ENCODE results near the gene AMOTL1. TPM values are rescaled to one million over a fixed set of nuclear protein-coding genes. Genes with fewer than 3 reads are reported as not detected.

Gene AMOTL1
- total and polyA plus RNA-seq, 11 donors = 6.2 to 76.0 (median 50.9) TPM

DNA sequence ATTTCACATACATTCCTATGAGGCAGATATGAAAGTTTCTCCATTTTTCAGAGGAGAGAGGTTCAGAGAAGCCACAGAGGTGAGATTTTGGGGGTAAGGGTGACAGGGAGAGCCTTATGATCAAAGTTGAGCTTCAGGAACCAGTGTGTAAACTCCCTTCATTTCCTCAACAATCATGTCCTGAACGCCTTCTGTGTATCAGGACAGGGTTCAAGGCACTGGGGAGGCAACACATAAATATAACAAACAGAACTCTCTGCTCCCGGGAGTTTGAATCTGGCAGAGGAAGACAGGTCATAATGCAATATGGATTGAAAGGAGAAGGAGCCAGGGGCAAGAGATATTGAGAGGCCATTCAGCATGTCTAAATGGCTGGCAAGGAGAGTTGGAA is 28.0 kb downstream of the AMOTL1 start:
- Histone ChIP-seq H3K9me3 (no peaks in the 10 kb centered on the region), H3K27ac (peak overlapping the region in 1 of 12 donors; percentile 73), H3K36me3 (peaks cover 0 to 28% (median 17%) of the 10 kb centered on the region in 9 donors), H3K27me3 (no peaks in the 10 kb centered on the region), H3K4me3 (no peak overlapping the region), H3K4me1 (peaks cover 4 to 74% (median 43%) of the 10 kb centered on the region in 12 donors)
- intact Hi-C loops (cut with DNase I) = no loop called here
- no peak for TF ChIP-seq POLR2A (IDR thresholded peaks at IDR 0.05)
- TF ChIP-seq, protein P1, sequence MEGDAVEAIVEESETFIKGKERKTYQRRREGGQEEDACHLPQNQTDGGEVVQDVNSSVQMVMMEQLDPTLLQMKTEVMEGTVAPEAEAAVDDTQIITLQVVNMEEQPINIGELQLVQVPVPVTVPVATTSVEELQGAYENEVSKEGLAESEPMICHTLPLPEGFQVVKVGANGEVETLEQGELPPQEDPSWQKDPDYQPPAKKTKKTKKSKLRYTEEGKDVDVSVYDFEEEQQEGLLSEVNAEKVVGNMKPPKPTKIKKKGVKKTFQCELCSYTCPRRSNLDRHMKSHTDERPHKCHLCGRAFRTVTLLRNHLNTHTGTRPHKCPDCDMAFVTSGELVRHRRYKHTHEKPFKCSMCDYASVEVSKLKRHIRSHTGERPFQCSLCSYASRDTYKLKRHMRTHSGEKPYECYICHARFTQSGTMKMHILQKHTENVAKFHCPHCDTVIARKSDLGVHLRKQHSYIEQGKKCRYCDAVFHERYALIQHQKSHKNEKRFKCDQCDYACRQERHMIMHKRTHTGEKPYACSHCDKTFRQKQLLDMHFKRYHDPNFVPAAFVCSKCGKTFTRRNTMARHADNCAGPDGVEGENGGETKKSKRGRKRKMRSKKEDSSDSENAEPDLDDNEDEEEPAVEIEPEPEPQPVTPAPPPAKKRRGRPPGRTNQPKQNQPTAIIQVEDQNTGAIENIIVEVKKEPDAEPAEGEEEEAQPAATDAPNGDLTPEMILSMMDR (IDR thresholded peaks at IDR 0.05) = no peak
- no peak for ATAC-seq
- WGBS, 4 donors = 88 to 91% (median 89%) methylated on average over 2 of the region's 2 CpGs
- no peak for DNase-seq

DNA sequence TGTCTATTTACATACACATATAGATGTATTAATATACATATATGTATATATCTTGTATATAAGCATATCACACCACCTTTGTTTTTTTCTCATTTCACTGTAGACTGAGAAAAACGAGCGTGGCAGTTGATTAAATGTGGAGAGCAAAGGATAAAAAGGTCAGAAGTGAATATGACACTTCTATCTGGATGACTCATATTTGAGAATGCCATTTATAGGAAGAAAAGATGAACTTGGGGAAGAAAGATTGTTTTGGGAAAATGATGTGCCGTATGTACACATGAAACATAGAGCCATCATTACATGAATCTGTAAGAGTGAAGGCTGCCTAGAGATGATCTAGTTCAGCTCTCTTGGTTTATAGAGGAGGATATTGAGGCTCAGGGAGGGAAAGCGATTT is 28.7 kb downstream of the AMOTL1 start:
- peaks cover 0 to 35% (median 17%) of the 10 kb centered on the region in 9 donors for H3K36me3 ChIP-seq
- H3K4me1 ChIP-seq = peaks cover 4 to 77% (median 47%) of the 10 kb centered on the region in 12 donors
- TF ChIP-seq, protein P1 (IDR thresholded peaks at IDR 0.05) = no peak
- TF ChIP-seq POLR2A (IDR thresholded peaks at IDR 0.05) = no peak
- DNase-seq = no peak
- WGBS, 4 donors = 84 to 87% (median 85%) methylated on average over 4 of the region's 4 CpGs
- intact Hi-C loops (cut with DNase I) = no loop called here
- peak overlapping the region in 1 of 12 donors; percentile 73 for H3K27ac ChIP-seq
- H3K27me3 ChIP-seq = no peaks in the 10 kb centered on the region
- no peak overlapping the region for H3K4me3 ChIP-seq
- no peak for ATAC-seq
- no peaks in the 10 kb centered on the region for H3K9me3 ChIP-seq

DNA sequence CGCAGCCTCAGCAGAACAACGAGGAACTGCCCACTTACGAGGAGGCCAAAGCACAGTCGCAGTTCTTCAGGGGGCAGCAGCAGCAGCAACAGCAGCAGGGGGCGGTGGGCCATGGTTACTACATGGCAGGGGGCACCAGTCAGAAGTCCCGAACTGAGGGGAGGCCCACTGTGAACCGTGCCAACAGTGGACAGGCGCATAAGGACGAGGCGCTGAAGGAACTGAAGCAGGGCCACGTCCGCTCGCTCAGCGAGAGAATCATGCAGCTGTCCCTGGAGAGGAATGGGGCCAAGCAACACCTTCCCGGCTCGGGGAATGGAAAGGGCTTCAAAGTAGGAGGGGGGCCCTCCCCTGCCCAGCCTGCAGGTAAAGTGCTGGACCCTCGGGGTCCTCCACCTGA is 31.6 kb downstream of the AMOTL1 start:
- H3K36me3 ChIP-seq = peaks cover 0 to 51% (median 23%) of the 10 kb centered on the region in 9 donors
- no peaks in the 10 kb centered on the region for H3K27me3 ChIP-seq
- DNase-seq (no peak), ATAC-seq (no peak)
- H3K4me1 ChIP-seq = peaks cover 0 to 72% (median 26%) of the 10 kb centered on the region in 12 donors
- H3K9me3 ChIP-seq = no peaks in the 10 kb centered on the region
- no peak overlapping the region for H3K4me3 ChIP-seq
- peak overlapping the region in 2 of 12 donors; percentile 19 to 76 for H3K27ac ChIP-seq
- intact Hi-C loops (cut with DNase I) = no loop called here
- no peak for TF ChIP-seq POLR2A (IDR thresholded peaks at IDR 0.05)
- TF ChIP-seq, protein P1 (IDR thresholded peaks at IDR 0.05) = no peak
- 92 to 94% (median 93%) methylated on average over 15 to 17 of the region's 17 CpGs for WGBS, 4 donors

DNA sequence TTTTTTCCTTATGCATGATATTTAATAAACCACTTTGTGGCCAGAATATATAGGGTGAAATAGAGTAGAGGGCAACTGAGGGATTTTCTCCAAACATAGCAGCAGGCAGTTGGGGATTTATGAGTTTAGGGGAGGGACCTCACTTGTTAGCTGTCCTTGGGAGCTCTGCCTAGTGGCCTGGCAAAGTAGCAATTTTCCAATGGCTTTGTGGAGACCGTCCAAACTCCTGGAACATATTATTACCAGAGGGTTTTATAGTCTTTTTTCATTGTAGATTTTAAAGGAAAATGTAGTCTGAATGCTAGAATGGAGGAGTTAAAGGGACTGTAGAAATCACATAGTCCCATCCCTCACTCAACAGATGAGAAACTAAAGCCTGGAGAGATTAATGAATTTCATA is 32.3 kb downstream of the AMOTL1 start:
- H3K36me3 ChIP-seq = peaks cover 0 to 57% (median 23%) of the 10 kb centered on the region in 9 donors
- no peak for TF ChIP-seq POLR2A (IDR thresholded peaks at IDR 0.05)
- TF ChIP-seq, protein P1 (IDR thresholded peaks at IDR 0.05) = no peak
- peaks cover 0 to 72% (median 22%) of the 10 kb centered on the region in 12 donors for H3K4me1 ChIP-seq
- ATAC-seq (peak; percentile 55 to 66 (median 58)), DNase-seq (peak in 3 of 5 donors; percentile 43 to 61 (median 46))
- WGBS, 4 donors = 29 to 69% (median 32%) methylated on average over 1 of the region's 1 CpG
- H3K27me3 ChIP-seq = no peaks in the 10 kb centered on the region
- intact Hi-C loops (cut with DNase I) = no loop called here
- H3K9me3 ChIP-seq = no peaks in the 10 kb centered on the region
- no peak overlapping the region for H3K4me3 ChIP-seq
- H3K27ac ChIP-seq = peak overlapping the region in 5 of 12 donors; percentile 2 to 76 (median 53)
